NCI-H2227 (cell line): ENCODE measurements around the gene TTYH2.

Experiments used
- DNase-seq: peaks from one replicate; lab custom pipeline; 2025; ENCODE audit not compliant: unreplicated experiment; lab: John Stamatoyannopoulos, UW

The TTYH2 gene

DNA sequence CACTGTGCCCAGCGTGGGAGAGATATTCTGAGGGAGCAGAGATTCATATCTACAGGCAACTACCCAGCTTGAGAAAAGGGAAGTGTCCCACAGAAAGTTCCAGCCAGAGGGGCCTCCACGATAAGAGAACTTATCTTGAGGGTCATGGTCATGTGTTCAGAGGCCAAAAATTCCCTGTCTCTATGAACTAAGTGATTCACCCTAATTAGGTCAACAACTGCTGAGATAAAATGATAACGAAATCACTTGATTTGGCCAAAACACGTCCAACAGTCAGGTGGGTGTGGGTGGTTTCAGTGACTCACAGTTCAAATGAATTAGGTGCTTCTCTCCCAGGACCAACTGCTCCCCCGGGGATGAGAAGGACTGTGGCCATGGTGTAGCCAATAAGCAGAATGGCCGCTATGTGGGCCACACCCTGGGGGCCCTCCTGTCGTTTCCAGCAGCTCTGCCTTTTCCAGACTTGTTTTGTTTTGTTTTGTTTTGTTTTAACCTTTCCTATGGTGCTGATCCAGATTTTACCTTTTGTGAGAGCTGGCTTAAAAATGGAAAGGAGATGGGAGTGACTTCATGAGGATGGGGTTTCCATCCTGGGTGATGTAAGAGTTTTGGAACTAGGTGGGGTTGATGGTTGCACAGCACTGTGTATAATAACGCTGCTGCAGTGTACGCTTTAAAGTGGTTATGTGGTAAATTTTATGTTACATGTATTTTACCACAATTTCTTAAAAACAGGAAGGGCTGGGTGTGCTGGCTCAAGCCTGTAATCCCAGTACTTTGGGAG lies 69.4 kb downstream of the TTYH2 start:
- DNase-seq: no peak

DNA sequence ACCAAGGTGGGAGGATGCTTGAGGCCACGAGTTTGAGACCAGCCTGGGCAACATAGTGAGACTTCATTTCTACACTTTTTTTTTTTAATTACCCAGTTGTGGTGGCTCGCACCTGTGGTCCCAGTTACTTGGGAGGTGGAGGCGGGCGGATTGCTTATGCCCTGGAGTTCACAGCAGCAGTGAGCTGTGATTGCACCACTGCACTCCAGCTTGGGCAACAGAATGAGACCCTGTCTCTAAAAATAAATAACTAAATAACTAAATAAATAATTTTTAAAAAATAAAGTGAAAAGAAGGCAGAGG lies 70.0 kb downstream of the TTYH2 start:
- DNase-seq: no peak

DNA sequence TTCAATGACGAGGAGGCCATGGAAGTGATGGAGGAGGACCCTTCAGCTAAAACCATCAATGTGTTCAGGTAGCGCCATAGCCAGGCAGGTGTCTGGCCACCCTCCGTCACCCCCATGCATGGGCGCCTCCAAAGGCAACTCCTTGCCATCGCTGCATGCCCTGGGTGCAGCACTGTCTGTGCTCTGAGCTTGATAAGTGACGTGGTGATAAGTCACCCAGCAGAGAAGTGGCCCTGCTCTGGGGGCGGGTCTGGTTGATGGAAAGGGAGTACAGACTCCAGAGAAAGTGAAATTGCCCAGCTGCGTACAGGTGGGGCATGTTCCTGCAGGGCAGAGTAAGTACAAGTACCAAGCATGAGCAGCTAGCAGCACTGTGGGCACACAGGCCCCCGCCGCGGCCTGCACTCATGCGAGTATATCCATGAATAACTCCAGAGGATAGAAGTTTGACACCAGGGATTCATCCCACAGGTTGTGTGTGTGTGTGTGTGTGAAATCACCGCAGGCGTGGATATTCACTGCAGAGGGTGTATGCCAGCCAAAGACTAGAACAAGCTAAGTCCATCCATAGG lies 73.7 kb downstream of the TTYH2 start:
- DNase-seq: no peak

DNA sequence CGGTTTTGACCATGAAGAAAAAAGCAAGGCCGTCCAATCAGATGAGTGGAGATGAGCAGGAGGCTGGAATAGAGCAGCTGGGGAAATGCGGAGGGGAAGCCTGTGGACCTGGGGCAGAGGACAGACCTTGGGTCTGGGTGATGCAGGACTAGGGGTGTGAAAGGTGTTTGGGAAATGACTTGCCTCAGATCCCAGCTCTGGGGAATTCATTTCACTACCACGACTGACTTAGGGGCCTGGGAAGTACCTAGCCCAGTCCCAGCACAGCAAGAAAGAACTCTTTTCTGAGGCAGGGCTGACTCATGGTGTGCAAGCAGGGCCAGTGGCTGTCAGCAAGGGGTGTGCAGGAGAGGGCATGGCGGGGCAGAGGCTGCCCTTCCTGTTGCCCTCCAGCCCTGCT lies 75.4 kb downstream of the TTYH2 start:
- DNase-seq: no peak

DNA sequence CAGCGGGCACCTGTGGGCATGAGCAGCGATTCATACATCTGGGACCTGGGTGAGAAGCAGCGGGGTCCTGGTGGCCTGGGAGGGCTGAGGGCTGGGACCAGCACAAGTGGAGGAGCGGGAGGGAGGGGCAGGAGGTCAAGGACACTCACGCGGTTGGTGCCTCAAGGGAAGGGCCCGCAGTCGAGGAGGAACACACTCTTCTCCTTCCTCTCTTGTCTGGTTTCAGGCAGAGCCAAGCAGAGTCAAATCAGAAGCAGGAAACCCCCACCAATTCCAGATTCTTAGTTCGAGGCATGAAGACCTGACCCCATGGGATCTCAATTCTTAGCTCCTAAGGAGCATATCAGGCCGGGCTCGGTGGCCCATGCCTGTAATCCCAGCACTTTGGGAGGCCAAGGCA lies 76.3 kb downstream of the TTYH2 start:
- no peak for DNase-seq

DNA sequence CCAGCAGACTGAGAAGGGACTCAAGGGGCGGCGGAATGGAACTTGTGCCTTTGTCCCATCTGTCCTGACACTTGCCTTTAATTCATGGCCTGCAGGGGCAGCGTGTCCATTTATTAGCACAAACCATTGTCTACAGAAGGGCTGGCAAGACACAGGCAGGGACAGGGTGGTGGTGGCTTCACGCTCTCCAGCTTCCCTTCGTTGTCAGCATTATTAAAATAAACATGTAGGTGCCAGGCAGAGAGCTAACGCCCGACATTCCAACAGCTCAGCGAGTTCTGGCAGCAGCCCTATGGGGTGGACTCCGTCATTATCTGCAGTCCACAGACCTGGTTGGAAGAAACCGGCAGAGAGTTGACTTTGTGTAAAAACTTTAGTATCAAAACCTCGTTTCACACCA lies 77.0 kb downstream of the TTYH2 start:
- no peak for DNase-seq

DNA sequence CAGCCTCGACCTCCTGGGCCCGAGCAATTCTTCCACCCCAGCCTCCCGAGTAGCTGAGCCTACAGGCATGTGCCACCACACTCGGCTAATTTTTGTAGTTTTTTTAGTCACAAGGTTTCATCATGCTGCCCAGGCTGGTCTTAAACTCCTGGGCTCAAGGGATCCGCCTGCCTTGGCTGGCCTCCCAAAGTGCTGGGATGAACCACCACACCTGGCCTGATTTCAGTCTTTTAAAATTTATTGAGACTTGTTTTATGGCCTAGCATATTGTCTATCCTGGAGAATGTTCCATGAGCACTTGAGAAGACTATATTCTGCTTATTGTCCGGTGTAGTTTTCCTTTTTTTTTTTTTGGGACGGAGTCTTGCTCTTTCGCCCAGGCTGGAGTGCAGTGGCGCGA lies 79.1 kb downstream of the TTYH2 start:
- DNase-seq: no peak

DNA sequence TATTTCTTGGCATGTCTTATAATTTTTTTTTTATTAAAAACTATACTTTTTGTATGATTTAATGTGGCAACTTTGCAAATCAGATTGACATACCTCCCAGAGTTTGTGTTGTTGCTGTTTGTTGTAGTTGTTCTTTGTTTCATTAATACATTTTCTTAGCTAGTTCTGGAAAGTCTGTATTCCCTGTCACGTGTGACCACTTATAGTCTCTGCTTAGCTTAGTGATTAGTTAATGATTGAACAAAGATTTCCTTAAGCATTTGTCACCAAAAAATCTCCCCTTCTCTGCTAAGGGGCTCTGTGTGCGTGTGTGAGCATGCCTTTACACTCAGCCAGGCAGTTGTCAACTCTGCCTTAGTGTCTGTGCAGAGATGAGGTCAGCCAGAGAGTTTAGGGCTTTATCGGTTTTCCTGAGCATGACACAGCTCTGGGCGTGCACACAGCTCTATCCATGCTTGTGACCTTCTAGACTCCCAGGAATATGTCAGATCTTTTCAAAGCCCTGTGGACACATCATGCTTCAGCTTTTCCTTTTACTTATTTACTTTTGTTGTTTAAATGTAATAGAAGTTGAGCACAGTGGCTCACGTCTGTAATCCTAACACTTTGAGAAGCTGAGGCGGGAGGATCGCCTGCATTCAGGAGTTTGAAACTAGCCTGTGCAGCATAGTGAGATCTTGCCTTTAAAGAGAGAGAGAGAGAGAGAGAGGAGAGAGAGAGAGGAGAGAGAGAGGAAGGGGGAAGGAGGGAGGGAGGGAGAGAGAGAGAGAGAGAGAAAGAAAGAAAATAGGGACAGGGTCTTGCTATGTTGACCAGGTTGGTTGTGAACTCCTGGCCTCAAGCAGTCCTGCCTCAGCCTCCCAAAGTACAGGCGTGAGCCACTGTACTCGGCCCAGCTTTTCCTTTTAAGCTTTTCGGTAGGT lies 82.5 kb downstream of the TTYH2 start:
- DNase-seq: no peak

DNA sequence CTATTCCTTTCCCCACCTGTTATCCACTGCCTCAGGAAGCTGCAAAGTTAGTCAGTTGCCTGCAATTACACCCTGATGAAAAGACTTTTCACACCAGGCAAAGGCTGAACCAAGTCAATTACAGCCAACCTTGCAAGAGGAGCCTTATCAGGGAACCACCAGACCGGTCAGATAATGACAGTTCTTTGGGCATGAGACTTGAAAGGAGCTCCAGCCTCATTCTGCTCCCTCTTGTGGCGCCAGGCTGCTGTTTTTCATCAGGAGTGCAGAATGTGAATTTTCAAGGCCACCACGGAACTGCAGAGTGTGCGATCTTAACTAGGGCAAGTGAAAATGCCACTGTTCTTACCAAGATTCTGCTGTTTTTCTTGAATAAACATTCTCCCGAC lies 83.2 kb downstream of the TTYH2 start:
- DNase-seq: peak; percentile 85

DNA sequence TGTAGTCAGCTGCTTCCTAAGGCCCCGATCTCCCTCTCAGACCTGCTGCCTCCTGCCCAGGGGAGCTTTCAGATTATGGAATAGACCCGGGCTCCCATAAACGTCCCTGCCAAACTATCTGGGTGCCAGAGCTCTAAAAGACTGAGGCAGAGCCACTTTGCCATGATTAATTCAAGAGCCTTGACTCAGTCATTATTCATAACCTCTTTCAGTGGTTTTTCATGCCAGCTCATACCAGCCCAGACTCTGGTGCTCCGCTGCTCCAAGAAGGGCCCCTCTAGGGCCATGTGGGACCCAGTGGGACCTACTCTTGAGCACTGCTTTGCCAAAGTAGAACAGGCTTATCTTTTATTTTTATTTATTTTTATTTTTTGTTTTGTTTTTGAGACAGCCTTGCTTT lies 84.6 kb downstream of the TTYH2 start:
- DNase-seq: no peak

DNA sequence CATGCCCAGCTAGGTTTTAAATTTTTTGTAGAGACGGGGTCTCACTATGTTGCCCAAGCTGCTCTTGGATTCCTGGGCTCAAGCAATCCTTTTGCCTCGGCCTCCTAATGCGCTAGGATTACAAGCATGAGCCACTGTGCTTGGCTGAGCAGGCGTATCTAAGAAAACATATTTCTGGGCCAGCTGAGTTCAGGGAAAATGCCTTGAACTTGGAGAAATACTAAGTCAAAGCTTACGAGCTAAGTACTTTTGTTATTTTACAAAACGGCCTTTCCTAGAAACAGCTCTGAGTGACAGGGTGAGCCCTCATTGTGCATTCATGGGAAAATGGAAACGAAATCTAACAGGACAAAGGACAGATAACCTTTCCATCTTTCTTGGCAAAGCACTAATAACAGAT lies 85.4 kb downstream of the TTYH2 start:
- no peak for DNase-seq

DNA sequence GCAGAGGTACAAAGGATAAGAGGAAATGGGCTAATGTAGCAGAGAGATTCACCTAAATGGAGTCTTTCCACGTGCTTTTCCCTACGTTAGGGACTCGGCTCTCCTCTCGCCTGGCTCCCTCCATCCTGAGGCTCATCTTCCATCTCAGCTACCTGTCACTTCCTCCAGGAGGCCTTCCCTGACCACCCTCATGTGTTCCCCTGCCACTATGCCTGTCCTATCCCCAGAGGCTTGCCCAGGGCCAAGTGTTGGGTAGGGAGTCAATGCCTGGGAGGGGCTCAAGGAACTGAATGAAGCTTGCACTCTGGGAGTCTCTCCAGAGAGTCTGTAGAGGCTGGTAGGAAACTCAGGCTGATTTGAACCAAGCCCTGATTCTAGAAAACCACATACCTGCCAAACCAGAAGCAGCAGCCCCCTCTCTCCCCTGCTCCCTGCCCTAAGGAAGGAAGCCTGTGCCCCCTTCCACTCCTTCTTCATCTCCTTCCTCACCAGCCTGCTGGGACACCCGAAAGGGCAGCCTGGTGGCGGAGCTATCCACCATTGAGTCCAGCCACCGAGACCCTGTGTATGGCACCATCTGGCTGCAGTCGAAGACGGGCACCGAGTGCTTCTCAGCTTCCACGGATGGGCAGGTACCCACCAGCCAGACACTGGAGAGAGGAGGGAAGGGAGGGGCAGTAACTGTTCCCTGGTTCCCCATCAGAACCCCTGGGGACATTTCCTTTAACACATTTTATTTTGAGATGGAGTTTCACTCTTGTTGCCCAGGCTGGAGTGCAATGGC lies 86.0 kb downstream of the TTYH2 start:
- DNase-seq: no peak

DNA sequence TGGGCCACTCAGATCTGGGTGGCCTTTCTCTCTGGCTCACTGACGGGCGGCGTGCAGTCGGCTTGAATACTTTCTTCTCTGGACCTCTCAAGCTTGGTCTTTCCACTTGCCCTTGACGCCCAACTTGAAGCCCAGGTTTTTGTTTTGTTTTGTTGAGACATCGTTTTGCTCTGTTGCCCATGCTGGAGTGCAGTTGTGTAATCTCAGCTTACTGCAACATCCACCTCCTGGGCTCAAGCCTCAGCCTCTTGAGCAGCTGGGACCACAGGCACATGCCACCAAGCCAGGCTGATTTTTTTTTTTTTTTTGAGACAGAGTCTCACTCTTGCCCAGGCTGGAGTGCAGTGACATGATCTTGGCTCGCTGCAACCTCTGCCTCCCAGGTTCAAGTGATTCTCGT lies 89.9 kb downstream of the TTYH2 start:
- DNase-seq: no peak

DNA sequence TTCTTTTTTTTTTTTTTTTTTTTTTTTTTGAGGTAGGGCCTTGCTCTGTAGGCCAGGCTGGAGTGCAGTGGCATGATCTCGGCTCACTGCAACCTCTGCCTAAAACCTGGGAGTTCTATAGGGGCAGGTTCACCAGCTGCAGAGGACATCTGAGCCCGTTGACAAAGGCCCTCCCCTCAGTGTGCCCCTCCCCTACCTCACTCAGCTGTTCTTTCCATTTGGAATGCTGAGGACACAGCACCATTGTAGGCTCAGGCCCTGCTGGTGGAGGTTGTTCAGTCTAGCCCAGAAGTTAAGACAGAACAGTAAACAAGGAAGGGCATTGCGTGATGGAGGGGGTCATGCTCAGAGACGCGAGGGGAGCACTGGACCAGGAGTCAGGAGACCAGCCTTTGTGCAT lies 90.8 kb downstream of the TTYH2 start:
- DNase-seq: no peak

DNA sequence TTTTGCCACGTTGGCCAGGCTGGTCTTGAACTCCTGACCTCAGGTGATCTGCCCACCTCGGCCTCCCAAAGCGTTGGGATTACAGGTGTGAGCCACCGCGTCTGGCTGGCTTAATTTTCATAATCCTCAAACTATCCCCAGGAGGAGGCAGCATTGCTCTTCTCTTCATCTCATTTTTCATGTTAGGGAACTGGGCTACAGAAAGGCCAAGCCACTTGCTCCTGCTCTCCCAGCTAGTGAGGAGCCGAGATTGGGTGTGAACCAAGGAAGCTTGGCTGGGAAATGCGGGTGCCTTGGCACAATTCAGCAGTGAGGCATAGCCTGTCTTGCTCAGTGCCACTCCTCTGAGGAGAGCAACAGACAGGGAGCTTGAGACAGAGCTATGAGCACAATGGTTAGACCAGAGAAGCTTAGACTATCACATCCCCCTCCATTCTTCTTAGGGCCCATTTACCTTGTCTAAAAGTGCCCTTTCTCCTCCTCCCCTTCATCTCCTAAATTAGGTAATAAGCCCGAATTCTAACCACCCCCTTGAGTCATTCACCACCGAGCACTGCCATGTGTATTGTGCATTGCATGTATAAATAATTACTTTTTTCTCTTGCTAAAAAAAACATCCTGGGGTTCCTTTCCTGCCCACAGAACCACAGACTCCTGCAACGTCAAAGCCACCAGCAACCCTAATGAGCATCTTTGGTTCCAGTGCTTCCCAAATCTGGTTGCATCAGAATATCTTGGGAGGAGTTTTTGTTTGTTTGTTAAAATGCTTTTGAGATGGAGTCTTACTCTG lies 92.7 kb downstream of the TTYH2 start:
- no peak for DNase-seq

DNA sequence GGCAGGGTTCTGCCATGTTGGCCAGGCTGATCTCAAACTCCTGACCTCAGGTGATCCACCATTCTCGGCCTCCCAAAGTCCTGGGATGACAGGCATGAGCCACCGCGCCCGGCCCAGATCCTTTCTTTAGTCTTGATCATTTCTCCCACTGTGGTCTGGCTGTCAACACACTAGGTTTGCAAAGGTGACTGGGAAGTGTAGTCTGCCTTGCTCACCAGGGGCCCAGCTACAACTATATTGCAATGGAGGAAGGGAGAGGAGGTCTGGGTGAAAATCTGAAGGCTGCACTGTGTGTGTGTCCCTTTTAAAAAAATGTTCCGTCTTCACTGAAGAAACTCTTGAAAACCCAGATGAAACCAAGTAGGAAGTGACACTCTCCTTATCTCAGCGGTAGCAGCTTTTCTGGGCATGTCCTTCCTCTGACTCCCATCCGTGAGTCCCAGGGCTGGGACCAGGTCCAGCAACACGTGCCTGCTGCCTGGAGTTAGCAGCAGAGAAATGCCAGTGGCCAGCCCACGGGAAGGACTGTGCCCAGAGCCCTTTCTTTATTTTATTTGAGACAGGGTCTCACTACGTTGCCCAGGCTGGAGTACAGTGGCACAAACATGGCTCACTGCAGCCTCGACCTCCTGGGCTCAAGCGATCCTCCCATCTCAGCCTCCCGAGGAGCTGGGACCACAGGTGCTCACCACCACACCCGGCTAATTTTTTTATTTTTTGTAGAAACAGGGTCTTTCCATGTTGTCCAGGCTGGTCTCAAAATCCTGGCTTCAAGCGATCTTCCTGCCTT lies 94.8 kb downstream of the TTYH2 start:
- DNase-seq: no peak

DNA sequence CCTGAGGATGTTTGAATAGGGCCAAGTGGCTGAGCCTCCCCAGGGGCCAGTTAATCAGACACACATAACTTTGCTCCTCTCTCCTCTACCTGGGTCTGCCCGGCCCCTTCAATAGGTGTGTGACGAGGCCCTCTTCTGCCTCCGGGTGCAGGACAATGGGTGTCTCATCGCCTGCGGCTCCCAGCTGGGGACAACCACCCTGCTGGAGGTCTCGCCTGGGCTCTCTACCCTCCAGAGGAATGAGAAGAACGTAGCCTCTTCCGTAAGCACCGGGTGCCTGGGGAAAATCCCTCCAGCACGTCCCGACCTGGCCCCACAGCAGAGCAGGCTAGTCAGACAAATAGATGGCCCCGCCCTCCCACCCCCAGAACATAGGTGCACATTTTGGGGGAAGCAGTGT lies 96.5 kb downstream of the TTYH2 start:
- no peak for DNase-seq
